ENCODE measurements around the gene TXK.

The TXK gene

GRCh38 chr4:48042979-48043461, 91.0 kb downstream of the TXK start:
- DNase-seq = no peak
- TF ChIP-seq GATA1 (IDR thresholded peaks at IDR 0.05; ENCODE audit: low read depth, low read length) = no peak

- no peak for DNase-seq
These were observed 92.4 kb downstream of the TXK start for GRCh38 chr4:48041535-48042137.

GRCh38 chr4:48039561-48039960, 94.5 kb downstream of the TXK start:
- no peak for DNase-seq
- TF ChIP-seq GATA1 (IDR thresholded peaks at IDR 0.05; ENCODE audit: low read depth, low read length) (no peak), POLR2A (IDR thresholded peaks at IDR 0.05; ENCODE audit: low read length) (no peak)

More at GRCh38 chr4:48041535-48042137, 92.4 kb downstream of the TXK start:
- TF ChIP-seq POLR2A (IDR thresholded peaks at IDR 0.05; ENCODE audit: low read length) (no peak), GATA1 (IDR thresholded peaks at IDR 0.05; ENCODE audit: low read depth, low read length) (no peak)

- no peak for DNase-seq
- TF ChIP-seq POLR2A (IDR thresholded peaks at IDR 0.05; ENCODE audit: low read length) (no peak), GATA1 (IDR thresholded peaks at IDR 0.05; ENCODE audit: low read depth, low read length) (no peak)
These were observed 95.4 kb downstream of the TXK start for GRCh38 chr4:48038666-48039065.

- TF ChIP-seq GATA1 (IDR thresholded peaks at IDR 0.05; ENCODE audit: low read depth, low read length) (no peak), POLR2A (IDR thresholded peaks at IDR 0.05; ENCODE audit: low read length) (no peak)
- no peak for DNase-seq
These were observed 97.0 kb downstream of the TXK start for GRCh38 chr4:48037117-48037462.

GRCh38 chr4:48035952-48036351, 98.1 kb downstream of the TXK start:
- TF ChIP-seq GATA1 (IDR thresholded peaks at IDR 0.05; ENCODE audit: low read depth, low read length) (no peak), POLR2A (IDR thresholded peaks at IDR 0.05; ENCODE audit: low read length) (no peak)
- DNase-seq = no peak

- no peak for TF ChIP-seq POLR2A (IDR thresholded peaks at IDR 0.05; ENCODE audit: low read length)
- TF ChIP-seq GATA1 (IDR thresholded peaks at IDR 0.05; ENCODE audit: low read depth, low read length) = no peak
- DNase-seq = peak; percentile 21 to 52
These were observed 100.1 kb downstream of the TXK start for GRCh38 chr4:48033825-48034413.

GRCh38 chr4:48033412-48033811, 100.6 kb downstream of the TXK start:
- DNase-seq = no peak
- no peak for TF ChIP-seq POLR2A (IDR thresholded peaks at IDR 0.05; ENCODE audit: low read length)
- TF ChIP-seq GATA1 (IDR thresholded peaks at IDR 0.05; ENCODE audit: low read depth, low read length) = no peak

GRCh38 chr4:48032721-48033120, 101.3 kb downstream of the TXK start:
- DNase-seq = no peak
- no peak for TF ChIP-seq GATA1 (IDR thresholded peaks at IDR 0.05; ENCODE audit: low read depth, low read length)

- no peak for DNase-seq
- TF ChIP-seq POLR2A (IDR thresholded peaks at IDR 0.05; ENCODE audit: low read length) = no peak
These were observed 102.1 kb downstream of the TXK start for GRCh38 chr4:48031802-48032525.

- TF ChIP-seq POLR2A (IDR thresholded peaks at IDR 0.05; ENCODE audit: low read length) (no peak), GATA1 (IDR thresholded peaks at IDR 0.05; ENCODE audit: low read depth, low read length) (no peak)
- no peak for DNase-seq
These were observed 103.6 kb downstream of the TXK start for GRCh38 chr4:48030470-48030869.

GRCh38 chr4:48028696-48029095, 105.4 kb downstream of the TXK start:
- TF ChIP-seq GATA1 (IDR thresholded peaks at IDR 0.05; ENCODE audit: low read depth, low read length) (no peak), POLR2A (IDR thresholded peaks at IDR 0.05; ENCODE audit: low read length) (no peak)
- DNase-seq = no peak

- no peak for TF ChIP-seq POLR2A (IDR thresholded peaks at IDR 0.05; ENCODE audit: low read length)
- TF ChIP-seq GATA1 (IDR thresholded peaks at IDR 0.05; ENCODE audit: low read depth, low read length) = no peak
- no peak for DNase-seq
These were observed 106.4 kb downstream of the TXK start for GRCh38 chr4:48027653-48028052.

- TF ChIP-seq POLR2A (IDR thresholded peaks at IDR 0.05; ENCODE audit: low read length) = no peak
- DNase-seq = no peak
These were observed 109.0 kb downstream of the TXK start for GRCh38 chr4:48025005-48025404.

- TF ChIP-seq GATA1 (IDR thresholded peaks at IDR 0.05; ENCODE audit: low read depth, low read length) (no peak), POLR2A (IDR thresholded peaks at IDR 0.05; ENCODE audit: low read length) (no peak)
- DNase-seq = no peak
These were observed 109.5 kb downstream of the TXK start for GRCh38 chr4:48024522-48024921.

All from erythroblast (primary cell).